GM18505 (cell line): Measurements from ENCODE around the gene FAM107B.

Source experiments
- ATAC-seq: cut with Tn5 transposase; IDR thresholded peaks from one replicate; pipeline ENCODE4 v1.9.1; 2021; ENCODE audit not compliant: unreplicated experiment
- POLR2A ChIP-seq: IDR thresholded peaks from 4 replicates; pipeline ENCODE4 v1.6.1; 2011; ENCODE audit warnings: borderline replicate concordance; ENCODE audit not compliant: insufficient read depth, insufficient read length; ENCODE audit errors: extremely low read depth

FAM107B gene

GRCh38 chr10:14798636-14799035 is 23.9 kb upstream of the FAM107B start:
- no peak for TF ChIP-seq POLR2A
- ATAC-seq: no peak

GRCh38 chr10:14787938-14788337 is 13.2 kb upstream of the FAM107B start:
- no peak for ATAC-seq
- TF ChIP-seq POLR2A: no peak

DNA sequence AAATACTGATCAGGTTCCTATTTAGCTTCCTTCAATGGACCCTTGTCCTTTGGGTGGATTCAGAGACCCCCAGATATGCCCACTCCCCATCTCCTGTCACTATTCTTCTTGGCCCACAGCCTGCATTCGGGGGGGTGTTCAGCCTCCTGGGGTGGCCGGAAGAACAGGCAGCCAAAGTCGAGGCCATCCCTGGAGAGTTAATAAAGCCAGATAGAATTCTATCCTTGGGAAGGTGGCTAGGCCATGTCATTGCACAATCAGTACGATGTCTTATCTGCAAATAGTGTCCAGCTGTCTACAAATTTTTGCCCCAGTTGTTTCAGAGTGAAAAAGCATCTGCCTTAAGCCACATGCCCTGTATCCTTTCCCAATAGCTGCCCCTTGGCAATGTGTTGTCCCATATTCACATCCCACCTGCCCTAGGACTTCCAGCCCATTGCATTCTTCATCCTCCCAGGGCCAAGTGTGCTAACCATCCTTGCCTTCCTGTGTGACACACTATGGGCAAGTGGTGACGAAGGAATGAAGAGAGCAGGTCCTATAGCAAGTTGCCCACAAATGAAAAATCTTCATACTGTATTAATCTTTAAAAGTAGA is 9.9 kb upstream of the FAM107B start:
- no peak for ATAC-seq
- TF ChIP-seq POLR2A: no peak

- ATAC-seq: no peak
- TF ChIP-seq POLR2A: no peak
Measured at GRCh38 chr10:14782691-14783363, 8.1 kb upstream of the FAM107B start.

- ATAC-seq: no peak
- no peak for TF ChIP-seq POLR2A
Measured at GRCh38 chr10:14781763-14782162, 7.1 kb upstream of the FAM107B start.

- no peak for ATAC-seq
- no peak for TF ChIP-seq POLR2A
Measured at GRCh38 chr10:14779001-14779651, 4.4 kb upstream of the FAM107B start.

- no peak for TF ChIP-seq POLR2A
- no peak for ATAC-seq
Measured at GRCh38 chr10:14776546-14776945, 1.8 kb upstream of the FAM107B start.

- ATAC-seq: no peak
- TF ChIP-seq POLR2A: no peak
Measured at GRCh38 chr10:14775656-14776055, 959 bp upstream of the FAM107B start.

- ATAC-seq: no peak
- TF ChIP-seq POLR2A: no peak
Measured at GRCh38 chr10:14774214-14774580, 500 bp downstream of the FAM107B start.

DNA sequence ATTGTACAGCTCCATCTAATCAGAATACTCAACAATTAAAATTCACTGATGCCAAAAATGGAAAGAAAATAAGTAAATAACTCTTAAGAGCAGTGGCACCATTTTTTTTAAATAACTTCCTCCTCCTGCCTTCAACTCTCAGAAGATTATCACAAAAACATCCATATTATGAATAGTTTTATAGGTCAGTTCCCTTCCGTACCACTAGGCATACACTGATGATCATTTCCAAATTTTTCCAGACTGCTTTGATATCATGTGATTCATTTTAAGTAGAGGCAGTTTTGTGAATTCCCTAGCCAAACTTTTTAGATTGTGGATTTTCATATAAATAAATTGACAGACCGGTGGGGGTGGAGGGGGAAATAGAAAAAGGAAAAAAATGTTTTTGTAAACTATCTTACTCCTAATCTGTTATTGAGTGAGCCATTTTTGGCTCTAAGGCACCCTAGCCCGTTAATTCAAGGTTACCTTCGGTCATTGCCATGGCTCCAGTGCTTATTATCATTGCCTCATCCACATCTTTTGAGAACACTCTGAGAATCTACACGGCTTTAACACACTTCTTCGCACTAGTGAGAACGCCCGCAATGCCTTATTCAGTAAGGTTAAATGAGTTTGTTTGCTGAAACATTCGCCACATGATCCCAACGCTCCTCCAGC is 1.0 kb downstream of the FAM107B start:
- no peak for TF ChIP-seq POLR2A
- ATAC-seq: no peak

GRCh38 chr10:14772399-14772798 is 2.3 kb downstream of the FAM107B start:
- ATAC-seq: no peak
- no peak for TF ChIP-seq POLR2A

- TF ChIP-seq POLR2A: no peak
- ATAC-seq: no peak
Measured at GRCh38 chr10:14770927-14771326, 3.8 kb downstream of the FAM107B start.

- ATAC-seq: no peak
- TF ChIP-seq POLR2A: no peak
Measured at GRCh38 chr10:14761372-14761771, 13.3 kb downstream of the FAM107B start.
